AML-193 (cell line): ENCODE data around the gene RASSF8.
"Not testable (repeated sequence)": the region's sequence is repeated elsewhere in the genome, so short reads cannot be mapped to it uniquely, and the experiment has no call there.

Source experiments
- DNase-seq, 2 experiments: peaks; one replicate each; lab custom pipeline; 2025; lab: John Stamatoyannopoulos, UW

The RASSF8 gene

DNA sequence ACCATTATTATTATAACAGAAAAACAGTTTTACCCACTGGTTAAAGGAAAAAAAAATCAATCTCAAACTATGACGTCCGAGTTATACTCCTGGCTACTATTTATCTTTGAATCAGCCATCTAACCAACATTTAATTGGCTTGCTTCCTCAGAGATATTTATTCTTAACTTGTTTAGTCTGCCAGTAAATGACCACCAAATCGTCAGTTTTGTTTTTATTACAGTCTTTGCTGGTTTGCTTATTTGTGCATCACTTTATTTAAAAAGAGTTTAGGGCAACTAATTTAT is 71.2 kb downstream of the RASSF8 start:
- no peak for DNase-seq

- no peak for DNase-seq
These were observed 71.9 kb downstream of the RASSF8 start for GRCh38 chr12:26030371-26030770.

- DNase-seq: no peak
These were observed 72.8 kb downstream of the RASSF8 start for GRCh38 chr12:26031318-26031717.

DNA sequence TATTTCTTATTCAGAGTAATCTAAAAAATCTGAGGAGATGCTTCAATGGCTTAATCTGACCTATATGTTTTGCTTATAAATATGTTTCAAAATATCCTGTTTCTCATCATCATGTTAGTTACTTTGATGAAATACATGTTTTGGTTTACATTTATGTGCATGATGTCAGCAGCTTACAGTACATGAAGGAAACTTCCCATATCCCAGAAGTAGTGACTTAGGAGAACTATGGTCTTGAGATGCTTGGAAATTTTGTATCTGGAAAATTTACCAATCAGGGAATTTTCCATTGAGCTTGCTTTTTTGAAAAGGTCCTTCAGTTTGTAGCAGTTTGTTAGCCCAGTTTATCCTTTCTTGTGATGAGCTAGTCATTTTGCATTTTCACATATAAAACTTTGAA is 73.3 kb downstream of the RASSF8 start:
- DNase-seq: no peak

DNA sequence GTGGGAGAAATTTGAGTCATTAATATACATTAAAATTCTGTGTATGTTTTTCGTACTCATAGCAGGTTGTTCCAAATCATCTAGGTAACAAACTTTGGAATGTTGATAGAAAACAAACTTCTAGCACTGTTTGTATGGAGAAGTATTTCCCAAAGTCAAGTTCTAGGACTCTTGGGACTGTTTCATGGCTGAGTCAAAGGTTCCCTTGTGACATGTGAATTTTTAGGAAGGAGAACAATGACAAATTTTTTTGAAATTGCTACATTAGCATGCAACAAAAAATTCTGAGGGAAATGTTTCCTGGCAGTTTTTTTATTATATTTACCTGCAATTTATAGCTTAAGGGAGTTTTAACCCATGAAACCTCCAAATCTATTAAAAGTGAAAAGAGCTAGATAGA is 73.8 kb downstream of the RASSF8 start:
- DNase-seq: no peak

DNA sequence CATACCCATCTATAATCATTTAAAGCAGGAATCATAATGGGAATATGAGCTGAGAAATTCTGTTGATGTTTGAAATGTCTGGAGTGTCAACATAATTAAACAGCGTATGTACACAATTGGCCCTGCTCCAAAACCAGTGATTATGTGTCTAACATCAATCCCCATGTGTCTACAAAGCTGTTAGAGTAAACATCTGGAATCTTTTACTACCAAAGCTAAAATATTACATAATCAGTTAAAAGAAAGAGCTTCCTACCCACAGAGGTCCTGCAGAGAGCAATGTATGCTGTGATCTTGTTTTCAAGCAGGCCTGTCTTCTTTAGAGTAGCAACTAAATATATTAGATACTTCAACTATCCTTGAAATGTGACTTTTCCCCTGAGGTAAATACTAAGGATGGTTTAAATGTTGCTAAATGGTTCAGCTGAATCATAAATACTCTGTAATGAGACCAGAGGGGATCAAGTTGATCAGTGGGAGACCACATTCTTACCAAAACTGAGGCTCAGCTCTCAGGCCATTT is 74.3 kb downstream of the RASSF8 start:
- DNase-seq: no peak

GRCh38 chr12:26034371-26035142 is 76.1 kb downstream of the RASSF8 start:
- no peak for DNase-seq

DNA sequence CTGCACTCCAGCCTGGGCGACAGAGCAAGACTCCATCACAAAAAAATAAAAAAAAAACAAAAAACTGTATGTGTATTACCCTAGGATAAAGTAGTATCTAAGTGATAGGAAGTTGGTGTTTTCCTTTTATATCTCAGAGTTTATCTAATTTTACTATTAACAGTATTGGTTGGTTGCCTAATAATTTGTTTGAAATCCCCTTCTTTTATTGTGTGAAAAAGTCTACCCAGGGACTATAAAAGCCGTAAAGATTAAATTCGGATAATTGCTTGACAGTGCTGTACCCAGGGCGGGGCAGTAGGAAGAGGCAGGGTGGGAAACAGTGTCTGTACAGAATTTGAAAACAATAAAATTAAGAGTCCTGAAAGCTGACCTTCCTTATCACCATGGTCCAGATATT is 78.4 kb downstream of the RASSF8 start:
- no peak for DNase-seq

GRCh38 chr12:26037615-26038220 is 79.2 kb downstream of the RASSF8 start:
- no peak for DNase-seq

- no peak for DNase-seq
These were observed 84.2 kb downstream of the RASSF8 start for GRCh38 chr12:26042645-26043044.

- DNase-seq: no peak
These were observed 84.9 kb downstream of the RASSF8 start for GRCh38 chr12:26043135-26044006.

GRCh38 chr12:26044007-26044394 is 85.5 kb downstream of the RASSF8 start:
- no peak for DNase-seq

- no peak for DNase-seq
These were observed 86.1 kb downstream of the RASSF8 start for GRCh38 chr12:26044592-26044991.

GRCh38 chr12:26046203-26046602 is 87.7 kb downstream of the RASSF8 start:
- DNase-seq: no peak

- no peak for DNase-seq
These were observed 88.4 kb downstream of the RASSF8 start for GRCh38 chr12:26046906-26047305.

- no peak for DNase-seq
These were observed 89.1 kb downstream of the RASSF8 start for GRCh38 chr12:26047401-26048226.

GRCh38 chr12:26052652-26053051 is 94.2 kb downstream of the RASSF8 start:
- no peak for DNase-seq

GRCh38 chr12:26054383-26054782 is 95.9 kb downstream of the RASSF8 start:
- DNase-seq: no peak

DNA sequence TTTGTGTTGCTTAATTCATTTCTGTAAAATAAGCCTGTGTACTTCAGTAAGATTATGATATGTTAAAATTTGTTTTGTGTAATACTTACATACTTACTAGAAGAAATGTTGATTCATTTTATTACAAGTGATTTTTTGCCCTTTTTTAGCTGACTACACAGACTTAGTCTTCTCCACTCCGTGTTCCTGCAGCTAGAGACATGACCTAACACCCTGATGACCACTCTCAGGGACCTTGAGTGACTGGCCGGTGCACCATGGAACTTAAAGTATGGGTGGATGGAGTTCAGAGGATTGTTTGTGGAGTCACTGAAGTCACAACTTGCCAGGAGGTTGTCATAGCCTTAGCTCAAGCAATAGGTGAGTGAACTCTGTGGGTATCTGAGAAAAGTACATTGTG is 96.6 kb downstream of the RASSF8 start:
- no peak for DNase-seq

DNA sequence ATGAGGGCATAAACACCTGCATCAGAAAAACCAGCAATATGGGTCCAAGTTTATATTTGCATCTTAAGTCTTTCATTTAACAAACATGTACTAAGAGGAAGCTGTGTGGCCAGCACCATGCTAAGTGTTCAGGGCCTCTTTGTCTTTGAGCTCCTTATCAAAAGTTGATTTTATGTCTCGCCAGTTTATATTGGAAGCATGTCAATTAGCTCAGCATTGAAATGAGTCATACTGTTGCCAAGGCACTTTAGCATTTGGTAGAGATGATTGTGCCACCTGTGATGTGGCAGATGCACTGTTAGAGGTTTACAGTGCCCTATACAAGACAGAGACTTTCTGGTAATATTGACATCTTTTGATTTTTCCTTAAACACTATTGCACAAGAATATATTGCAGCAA is 97.9 kb downstream of the RASSF8 start:
- no peak for DNase-seq

GRCh38 chr12:26057271-26057670 is 98.8 kb downstream of the RASSF8 start:
- not testable (repeated sequence) for DNase-seq

GRCh38 chr12:26058308-26058707 is 99.8 kb downstream of the RASSF8 start:
- DNase-seq: no peak
